Fibroblast of lung (primary cell): ENCODE data around the gene SCUBE1. TPM values are rescaled to one million over a fixed set of nuclear protein-coding genes. Genes with fewer than 3 reads are reported as not detected.

Source experiments
- DNase-seq, 2 donors: peaks; one replicate each; pipeline versions ENCODE4 v3.0.0 to v3.0.0-alpha.2; 2010; ENCODE audit warnings: low read depth in 2 of 2
- H2AFZ ChIP-seq: 2 replicates; pipeline ENCODE4 v1.5.1; 2012; ENCODE audit warnings: low read length, control low read depth, inconsistent platforms
- H3K27ac ChIP-seq: 2 replicates; pipeline ENCODE4 v1.5.1; 2011; ENCODE audit warnings: low read length, control low read depth; ENCODE audit not compliant: insufficient read depth
- H3K27me3 ChIP-seq: 2 replicates; pipeline ENCODE4 v1.5.1; 2011; ENCODE audit warnings: mild to moderate bottlenecking, low read length; ENCODE audit not compliant: control insufficient read depth, insufficient read depth
- H3K36me3 ChIP-seq: 2 replicates; pipeline ENCODE4 v1.5.1; 2011; ENCODE audit warnings: low read length; ENCODE audit not compliant: control insufficient read depth, insufficient read depth
- H3K4me1 ChIP-seq: 2 replicates; pipeline ENCODE4 v1.5.1; 2011; ENCODE audit warnings: low read length; ENCODE audit not compliant: control insufficient read depth, insufficient read depth; ENCODE audit errors: extremely low read depth
- H3K4me2 ChIP-seq: 2 replicates; pipeline ENCODE4 v1.5.1; 2011; ENCODE audit warnings: low read length, control low read depth; ENCODE audit not compliant: insufficient read depth; ENCODE audit errors: extremely low read depth
- H3K4me3 ChIP-seq, 4 experiments: fragments of 200-600 bp in 1 of 4; sonication (generic) in 1 of 4; replicated peaks in 1 of 4; 2 replicates each; pipeline ENCODE4 v1.5.1; 2011 to 2016; ENCODE audit warnings: low read length in 4 of 4, low read depth in 3 of 4, mild to moderate bottlenecking in 3 of 4, control low read depth in 2 of 4, inconsistent platforms in 1 of 4, mixed read lengths in 1 of 4; ENCODE audit not compliant: insufficient read depth in 1 of 4; ENCODE audit errors: control extremely low read depth in 1 of 4
- H3K79me2 ChIP-seq: 2 replicates; pipeline ENCODE4 v1.5.1; 2012; ENCODE audit warnings: mild to moderate bottlenecking, low read length, inconsistent platforms; ENCODE audit not compliant: control insufficient read depth, insufficient read depth
- H3K9ac ChIP-seq: 2 replicates; pipeline ENCODE4 v1.5.1; 2011; ENCODE audit warnings: mild to moderate bottlenecking, low read length, control low read depth; ENCODE audit not compliant: insufficient read depth
- H3K9me3 ChIP-seq: 2 replicates; pipeline ENCODE4 v1.5.1; 2012; ENCODE audit warnings: low read depth, low read length; ENCODE audit not compliant: control insufficient read depth, insufficient read depth
- H4K20me1 ChIP-seq: 2 replicates; pipeline ENCODE4 v1.5.1; 2011; ENCODE audit warnings: low read length; ENCODE audit not compliant: control insufficient read depth, insufficient read depth; ENCODE audit errors: extremely low read depth
- CTCF ChIP-seq, 2 donors: IDR thresholded peaks in 1 of 2; conservative IDR thresholded peaks in 1 of 2; 1 replicate in 1 of 2; 2 replicates in 1 of 2; pipeline ENCODE4 v1.5.1; 2011 to 2012; ENCODE audit warnings: low read length in 2 of 2, control low read depth in 1 of 2, inconsistent platforms in 1 of 2, low read depth in 1 of 2, mild to moderate bottlenecking in 1 of 2
- EZH2 ChIP-seq: IDR thresholded peaks from 2 replicates; pipeline ENCODE4 v1.5.1; 2012; ENCODE audit warnings: low read length, control low read depth, mild to moderate bottlenecking; ENCODE audit errors: missing control alignments
- polyA plus RNA-seq, 2 donors: library from polyadenylated mRNA; depleted of rRNA in 1 of 2; stranded (reverse) in 1 of 2; unstranded in 1 of 2; fragments of >200 nt; gene quantifications; 2 replicates each; pipeline ENCODE4 v1.2.1, GENCODE V29; 2011 to 2012; ENCODE audit warnings: missing spikeins in 1 of 2
- total RNA-seq: library from RNA; depleted of rRNA; stranded (reverse); fragments of >200 nt; gene quantifications from 2 replicates; pipeline ENCODE4 v1.2.1, GENCODE V29; 2014

Gene SCUBE1
- total and polyA plus RNA-seq, 2 donors (not counting 1 experiment from before 2014, with no cell fraction given): 0.17 TPM; not detected in 1

GRCh38 chr22:43187171-43188099 lies 155.7 kb downstream of the SCUBE1 start:
- Histone ChIP-seq H3K79me2 (peaks cover 6% of the 10 kb centered on the region), H3K36me3 (peaks cover 2% of the 10 kb centered on the region), H3K4me3 (peak overlapping the region; percentile 1 to 69 (median 32)), H3K27me3 (peaks cover 4% of the 10 kb centered on the region), H3K9me3 (no peaks in the 10 kb centered on the region), H2AFZ (peak overlapping the region; percentile 3), H3K4me2 (peak overlapping the region; percentile 26), H3K9ac (peak overlapping the region; percentile 9), H4K20me1 (no peaks in the 10 kb centered on the region), H3K27ac (peak overlapping the region; percentile 49), H3K4me1 (peaks cover 5% of the 10 kb centered on the region)
- peak; percentile 89 to 94 for DNase-seq
- TF ChIP-seq CTCF (conservative IDR thresholded peaks at IDR 0.05 in 1 of 2, IDR thresholded peaks at IDR 0.05 in 1 of 2; ENCODE audit: low read depth in 1 of 2, low read length in 2 of 2) (peak; percentile 26 to 33), EZH2 (no peak)

GRCh38 chr22:43186272-43187170 lies 156.7 kb downstream of the SCUBE1 start, which contains the start of gene TTLL12:
TSS of gene TTLL12 (minus strand) at chr22:43187134. CDS start at chr22:43187069, 65 bp downstream.
- peak within 1 kb of the TSS; percentile 96 for H3K4me2 ChIP-seq
- H3K9me3 ChIP-seq: no peaks in the 10 kb centered on the region
- peak within 1 kb of the TSS; percentile 74 to 82 (median 76) for H3K4me3 ChIP-seq
- no peak for TF ChIP-seq EZH2
- no peak for TF ChIP-seq CTCF (conservative IDR thresholded peaks at IDR 0.05 in 1 of 2, IDR thresholded peaks at IDR 0.05 in 1 of 2; ENCODE audit: low read depth in 1 of 2, low read length in 2 of 2)
- peak; percentile 36 to 37 for DNase-seq
- peaks cover 4% of the 10 kb centered on the region for H3K27me3 ChIP-seq
- H4K20me1 ChIP-seq: no peaks in the 10 kb centered on the region
- peaks cover 5% of the 10 kb centered on the region for H3K4me1 ChIP-seq
- H3K27ac ChIP-seq: peak within 1 kb of the TSS; percentile 61
- H3K9ac ChIP-seq: peak within 1 kb of the TSS; percentile 76
- H2AFZ ChIP-seq: peak within 1 kb of the TSS; percentile 26
- peaks cover 6% of the 10 kb centered on the region for H3K79me2 ChIP-seq
- peaks cover 3% of the 10 kb centered on the region for H3K36me3 ChIP-seq
